CD4-positive, alpha-beta T cell (primary cell): Measurements from ENCODE around the gene CDCP2. TPM values are rescaled to one million over a fixed set of nuclear protein-coding genes. Genes with fewer than 3 reads are reported as not detected.

Experiments
- ATAC-seq: fragments of 200-7000 bp; cut with Tn5 transposase; one replicate; pipeline ENCODE4 v1.10.0; 2022; ENCODE audit warnings: mild to moderate bottlenecking; ENCODE audit not compliant: poor library complexity
- CTCF ChIA-PET: fragments of 350-600 bp; sonication (Branson Sonifier 250); formaldehyde crosslinking; loops from one replicate; lab custom pipeline; 2021; ENCODE audit warnings: antibody characterized with exemption, inconsistent platforms; lab: Charles Lee
- POLR2A ChIA-PET: fragments of 350-600 bp; sonication (Branson Sonifier 250); formaldehyde crosslinking; loops from one replicate; lab custom pipeline; 2021; ENCODE audit warnings: antibody characterized with exemption, inconsistent platforms; lab: Charles Lee
- DNase-seq, 14 experiments: peaks; one replicate each; pipeline ENCODE4 v3.0.0-alpha.2; 2013 to 2020; ENCODE audit warnings: mixed read lengths in 2 of 14
- H3K27ac ChIP-seq, 2 donors: one replicate each; pipeline versions ENCODE4 v1.5.1 to v1.7.0; 2013; ENCODE audit warnings: low read length in 2 of 2, low read depth in 1 of 2, mild to moderate bottlenecking in 1 of 2
- H3K27me3 ChIP-seq, 2 experiments: 1 replicate in 1 of 2; 2 replicates in 1 of 2; pipeline versions ENCODE4 v1.6.1 to v1.7.0; 2013; ENCODE audit warnings: low read length in 2 of 2, control low read depth in 1 of 2, mild to moderate bottlenecking in 1 of 2, moderate library complexity in 1 of 2; ENCODE audit not compliant: insufficient read depth in 2 of 2, control insufficient read depth in 1 of 2
- H3K36me3 ChIP-seq: one replicate; pipeline ENCODE4 v1.6.1; 2013; ENCODE audit warnings: low read length, control low read depth; ENCODE audit not compliant: insufficient read depth
- H3K4me1 ChIP-seq: one replicate; pipeline ENCODE4 v1.6.1; 2013; ENCODE audit warnings: low read length, control low read depth; ENCODE audit not compliant: insufficient read depth
- H3K4me3 ChIP-seq: one replicate; pipeline ENCODE4 v1.5.1; 2013; ENCODE audit warnings: mild to moderate bottlenecking, low read length, moderate library complexity
- H3K9me3 ChIP-seq, 2 experiments: 1 replicate in 1 of 2; 2 replicates in 1 of 2; pipeline versions ENCODE4 v1.6.1 to v1.7.0; 2013; ENCODE audit warnings: low read length in 2 of 2, mild to moderate bottlenecking in 2 of 2, control low read depth in 1 of 2, moderate library complexity in 1 of 2; ENCODE audit not compliant: control insufficient read depth in 1 of 2, insufficient read depth in 1 of 2
- H3K27ac Mint-ChIP-seq: one replicate; pipeline ENCODE4 v1.8.0; 2020; ENCODE audit warnings: mixed read lengths
- H3K27me3 Mint-ChIP-seq: one replicate; pipeline ENCODE4 v1.8.0; 2021; ENCODE audit warnings: mixed read lengths
- H3K36me3 Mint-ChIP-seq: one replicate; pipeline ENCODE4 v1.8.0; 2021; ENCODE audit warnings: low read depth, mixed read lengths
- H3K4me1 Mint-ChIP-seq: one replicate; pipeline ENCODE4 v1.8.0; 2021; ENCODE audit warnings: low read depth, mixed read lengths
- H3K4me3 Mint-ChIP-seq: one replicate; pipeline ENCODE4 v1.8.0; 2020; ENCODE audit warnings: mild to moderate bottlenecking, mixed read lengths
- H3K9me3 Mint-ChIP-seq: one replicate; pipeline ENCODE4 v1.8.0; 2020; ENCODE audit warnings: mixed read lengths
- CTCF ChIP-seq: fragments of 200-600 bp; IDR thresholded peaks from one replicate; pipeline ENCODE4 v1.8.0; 2022; ENCODE audit warnings: antibody characterized with exemption, mild to moderate bottlenecking
- intact Hi-C, 2 experiments: fragments of 100-400 bp; cut with DNase I in 1 of 2; cut with micrococcal nuclease in 1 of 2; formaldehyde crosslinking; loops; one replicate each; pipeline versions ENCODE4 v1.15.1 to v1.9.0; 2023 to 2025; cut with DNase I, micrococcal nuclease
- total RNA-seq, 174 experiments: library from RNA in 2 of 174; stranded (reverse) in 2 of 174; gene quantifications; one replicate each; pipeline ENCODE4 v1.2.3 and lab custom pipeline; 2021 to 2026

Gene CDCP2
- total RNA-seq, 2 experiments from 2014 or later = not detected

GRCh38 chr1:54165146-54165545 lies 12.3 kb upstream of the CDCP2 start:
- H3K4me1 ChIP-seq = no peaks in the 10 kb centered on the region
- intact Hi-C loops = no loop called here
- DNase-seq (no peak), ATAC-seq (no peak)
- Mint-ChIP-seq H3K4me1 (no peaks in the 10 kb centered on the region), H3K9me3 (no peaks in the 10 kb centered on the region), H3K4me3 (no peak overlapping the region), H3K27me3 (no peaks in the 10 kb centered on the region), H3K36me3 (no peaks in the 10 kb centered on the region), H3K27ac (no peak overlapping the region)
- H3K9me3 ChIP-seq = no peaks in the 10 kb centered on the region
- no peak overlapping the region for H3K4me3 ChIP-seq
- H3K36me3 ChIP-seq = no peaks in the 10 kb centered on the region
- POLR2A ChIA-PET = no interaction called here
- no peaks in the 10 kb centered on the region for H3K27me3 ChIP-seq
- CTCF ChIA-PET = no interaction called here
- H3K27ac ChIP-seq = no peak overlapping the region
- no peak for TF ChIP-seq CTCF

- Histone ChIP-seq H3K4me1 (no peaks in the 10 kb centered on the region), H3K4me3 (no peak overlapping the region), H3K9me3 (no peaks in the 10 kb centered on the region), H3K27ac (no peak overlapping the region), H3K36me3 (no peaks in the 10 kb centered on the region), H3K27me3 (no peaks in the 10 kb centered on the region)
- Mint-ChIP-seq H3K4me1 (no peaks in the 10 kb centered on the region), H3K9me3 (no peaks in the 10 kb centered on the region), H3K27ac (no peak overlapping the region), H3K27me3 (no peaks in the 10 kb centered on the region), H3K36me3 (no peaks in the 10 kb centered on the region), H3K4me3 (no peak overlapping the region)
- ChIA-PET POLR2A (no interaction called here), CTCF (no interaction called here)
- intact Hi-C loops = no loop called here
- no peak for DNase-seq
- ATAC-seq = no peak
- no peak for TF ChIP-seq CTCF
These were observed 10.8 kb upstream of the CDCP2 start for GRCh38 chr1:54163573-54163972.

- no peak overlapping the region for H3K4me3 ChIP-seq
- Mint-ChIP-seq H3K27me3 (no peaks in the 10 kb centered on the region), H3K4me1 (no peaks in the 10 kb centered on the region), H3K4me3 (no peak overlapping the region), H3K36me3 (no peaks in the 10 kb centered on the region), H3K27ac (no peak overlapping the region), H3K9me3 (no peaks in the 10 kb centered on the region)
- ChIA-PET CTCF (no interaction called here), POLR2A (no interaction called here)
- ATAC-seq (no peak), DNase-seq (no peak)
- no peaks in the 10 kb centered on the region for H3K27me3 ChIP-seq
- no peak overlapping the region for H3K27ac ChIP-seq
- intact Hi-C loops = no loop called here
- H3K9me3 ChIP-seq = no peaks in the 10 kb centered on the region
- H3K4me1 ChIP-seq = no peaks in the 10 kb centered on the region
- no peak for TF ChIP-seq CTCF
- no peaks in the 10 kb centered on the region for H3K36me3 ChIP-seq
These were observed 10.3 kb upstream of the CDCP2 start for GRCh38 chr1:54163051-54163450.
